ENCODE measurements around the gene AXIN2. TPM values are rescaled to one million over a fixed set of nuclear protein-coding genes. Genes with fewer than 3 reads are reported as not detected.

The AXIN2 gene
- total and polyA plus RNA-seq, 10 of the 15 experiments (the other 5 are each of a cell fraction or from before 2014, with no cell fraction given): 0.47 to 7.8 (median 3.1) TPM

- CTCF ChIA-PET: no interaction called here
- no peak overlapping the region for H2AFZ ChIP-seq (ENCODE audit: control insufficient read depth, low read depth, low read length)
- intact Hi-C loops (cut with micrococcal nuclease; ENCODE audit: unreplicated experiment) (no loop called here), in situ Hi-C loops (cut with MboI) (no loop called here)
- no peak overlapping the region for H3K27ac ChIP-seq (ENCODE audit: control insufficient read depth, insufficient read depth)
- H3K4me1 ChIP-seq (ENCODE audit: control insufficient read depth, insufficient read depth, low read length): no peaks in the 10 kb centered on the region
- no peaks in the 10 kb centered on the region; a peak in 1 of 4 replicates for H3K27me3 ChIP-seq (replicated peaks in 1 of 2; ENCODE audit: control insufficient read depth in 2 of 2, insufficient read depth in 2 of 2, low read length in 1 of 2)
- no peak for TF ChIP-seq NKRF (conservative IDR thresholded peaks at IDR 0.05)
- no peak for TF ChIP-seq RAD51 (IDR thresholded peaks at IDR 0.05)
- TF ChIP-seq CTCF (IDR thresholded peaks at IDR 0.05 in 2 of 3, conservative IDR thresholded peaks at IDR 0.05 in 1 of 3; ENCODE audit: control insufficient read depth in 2 of 3, extremely low read depth in 1 of 3, insufficient read depth in 1 of 3, low read depth in 3 of 3, low read length in 3 of 3): no peak
- TF ChIP-seq SIN3A (IDR thresholded peaks at IDR 0.05; ENCODE audit: low read depth, low read length): no peak
- no peak for TF ChIP-seq MAX (IDR thresholded peaks at IDR 0.05; ENCODE audit: low read depth, low read length)
- no peak for TF ChIP-seq KAT2A (conservative IDR thresholded peaks at IDR 0.05; ENCODE audit: control insufficient read depth, low read depth, low read length)
- no peak for TF ChIP-seq PML (IDR thresholded peaks at IDR 0.05; ENCODE audit: low read length)
- no peak for TF ChIP-seq YBX1 (IDR thresholded peaks at IDR 0.05)
- TF ChIP-seq CBFB (IDR thresholded peaks at IDR 0.05; ENCODE audit: low read depth): no peak
- TF ChIP-seq USF2 (IDR thresholded peaks at IDR 0.05; ENCODE audit: borderline replicate concordance, low read depth, low read length): no peak
- TF ChIP-seq BCL3 (IDR thresholded peaks at IDR 0.05; ENCODE audit: borderline replicate concordance, insufficient read depth, low read depth, low read length, poor library complexity, severe bottlenecking): no peak
- no peak for TF ChIP-seq TAF1 (IDR thresholded peaks at IDR 0.05; ENCODE audit: borderline replicate concordance, low read depth, low read length)
- H3K36me3 ChIP-seq (ENCODE audit: control insufficient read depth in 2 of 2, insufficient read depth in 2 of 2, low read length in 1 of 2): no peaks in the 10 kb centered on the region
- H3K79me2 ChIP-seq (ENCODE audit: control insufficient read depth, insufficient read depth, low read length): no peaks in the 10 kb centered on the region
- no peak for DNase-seq (ENCODE audit: low read depth, low spot score)
- RAD21 ChIA-PET (ENCODE audit: unreplicated experiment): no interaction called here
- H4K20me1 ChIP-seq (ENCODE audit: control insufficient read depth, insufficient read depth): no peaks in the 10 kb centered on the region
- no TSS peak for BruUV-seq (replicated peaks)
- no peak overlapping the region for H3K4me3 ChIP-seq
- 42% methylated on average over 2 of the region's 2 CpGs for WGBS (ENCODE audit: insufficient coverage, insufficient replicate concordance, low lambda C conversion rate, missing lambda C conversion rate)
- no peak overlapping the region for H3K9ac ChIP-seq (ENCODE audit: control insufficient read depth, insufficient read depth, low read length)
- no peak for FAIRE-seq
- no peak for ATAC-seq
- SMC1A ChIA-PET (ENCODE audit: uncharacterized antibody, unreplicated experiment): no interaction called here
- no peaks in the 10 kb centered on the region; the same call in 2 of the 3 replicates for H3K9me3 ChIP-seq (replicated peaks; ENCODE audit: control insufficient read depth, insufficient read depth, low read length)
- H3K4me2 ChIP-seq (ENCODE audit: control insufficient read depth, insufficient read depth): no peak overlapping the region
- POLR2A ChIA-PET: no interaction called here
Measured at GRCh38 chr17:65479282-65479681, 82.2 kb downstream of the AXIN2 start.
